ENCODE measurements around the gene PSME4.

PSME4 gene, protein sequence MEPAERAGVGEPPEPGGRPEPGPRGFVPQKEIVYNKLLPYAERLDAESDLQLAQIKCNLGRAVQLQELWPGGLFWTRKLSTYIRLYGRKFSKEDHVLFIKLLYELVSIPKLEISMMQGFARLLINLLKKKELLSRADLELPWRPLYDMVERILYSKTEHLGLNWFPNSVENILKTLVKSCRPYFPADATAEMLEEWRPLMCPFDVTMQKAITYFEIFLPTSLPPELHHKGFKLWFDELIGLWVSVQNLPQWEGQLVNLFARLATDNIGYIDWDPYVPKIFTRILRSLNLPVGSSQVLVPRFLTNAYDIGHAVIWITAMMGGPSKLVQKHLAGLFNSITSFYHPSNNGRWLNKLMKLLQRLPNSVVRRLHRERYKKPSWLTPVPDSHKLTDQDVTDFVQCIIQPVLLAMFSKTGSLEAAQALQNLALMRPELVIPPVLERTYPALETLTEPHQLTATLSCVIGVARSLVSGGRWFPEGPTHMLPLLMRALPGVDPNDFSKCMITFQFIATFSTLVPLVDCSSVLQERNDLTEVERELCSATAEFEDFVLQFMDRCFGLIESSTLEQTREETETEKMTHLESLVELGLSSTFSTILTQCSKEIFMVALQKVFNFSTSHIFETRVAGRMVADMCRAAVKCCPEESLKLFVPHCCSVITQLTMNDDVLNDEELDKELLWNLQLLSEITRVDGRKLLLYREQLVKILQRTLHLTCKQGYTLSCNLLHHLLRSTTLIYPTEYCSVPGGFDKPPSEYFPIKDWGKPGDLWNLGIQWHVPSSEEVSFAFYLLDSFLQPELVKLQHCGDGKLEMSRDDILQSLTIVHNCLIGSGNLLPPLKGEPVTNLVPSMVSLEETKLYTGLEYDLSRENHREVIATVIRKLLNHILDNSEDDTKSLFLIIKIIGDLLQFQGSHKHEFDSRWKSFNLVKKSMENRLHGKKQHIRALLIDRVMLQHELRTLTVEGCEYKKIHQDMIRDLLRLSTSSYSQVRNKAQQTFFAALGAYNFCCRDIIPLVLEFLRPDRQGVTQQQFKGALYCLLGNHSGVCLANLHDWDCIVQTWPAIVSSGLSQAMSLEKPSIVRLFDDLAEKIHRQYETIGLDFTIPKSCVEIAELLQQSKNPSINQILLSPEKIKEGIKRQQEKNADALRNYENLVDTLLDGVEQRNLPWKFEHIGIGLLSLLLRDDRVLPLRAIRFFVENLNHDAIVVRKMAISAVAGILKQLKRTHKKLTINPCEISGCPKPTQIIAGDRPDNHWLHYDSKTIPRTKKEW (N-terminal part only)

DNA sequence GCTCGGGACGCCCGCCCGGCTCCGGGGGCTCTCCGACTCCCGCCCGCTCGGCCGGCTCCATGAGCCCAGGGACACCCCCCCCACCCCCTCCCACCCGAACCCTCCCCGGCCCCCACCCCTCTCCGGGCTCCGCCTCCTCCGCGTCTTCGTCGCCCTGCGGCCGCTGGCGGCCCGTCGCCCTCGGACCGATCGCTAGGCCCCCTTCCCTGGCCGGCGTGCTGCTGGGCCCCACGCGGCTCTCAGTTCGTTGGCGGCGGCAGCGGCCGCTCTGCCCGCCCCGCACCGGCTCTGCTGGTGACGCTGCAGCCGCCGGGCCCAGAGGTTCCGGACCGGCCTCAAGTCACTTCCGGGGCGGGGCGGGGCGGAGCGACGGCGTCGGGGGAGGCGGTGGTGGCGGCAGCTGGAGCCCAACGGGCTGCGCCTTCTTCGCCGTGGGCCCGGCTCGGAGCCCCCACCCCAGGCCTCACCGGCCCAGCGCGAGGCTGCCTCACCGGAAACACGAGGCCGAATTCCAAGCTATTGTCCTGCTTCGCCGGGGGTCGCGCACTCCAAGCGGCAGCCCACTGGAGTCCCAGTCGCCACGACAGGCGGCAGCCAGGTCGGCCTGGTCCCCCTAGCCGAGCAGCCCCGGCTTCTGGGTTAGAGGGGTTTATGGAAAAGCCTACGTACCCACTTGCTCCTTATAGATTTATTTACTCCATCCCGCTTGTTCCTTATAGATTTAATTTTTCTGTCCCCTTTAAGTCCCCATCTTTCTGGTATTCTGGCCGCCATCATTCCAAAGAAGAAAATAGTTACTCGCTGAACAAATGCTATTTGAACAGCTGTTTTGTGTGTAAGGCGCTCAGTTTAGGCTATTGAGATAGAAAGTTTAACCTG is at the start of gene PSME4:
Gene PSME4, minus strand, starts transcription at position 270 of the 879 bp plus-strand sequence. Its CDS starts 209 bp downstream, at position 61.
- peak within 1 kb of the TSS; percentile 95 for H3K27ac Mint-ChIP-seq
- ATAC-seq = peak; percentile 97
- no peaks in the 10 kb centered on the region for H3K9me3 Mint-ChIP-seq
- no peaks in the 10 kb centered on the region for H3K27me3 Mint-ChIP-seq
- peak within 1 kb of the TSS; percentile 94 for H3K4me3 Mint-ChIP-seq
- H3K36me3 Mint-ChIP-seq = peaks cover 33% of the 10 kb centered on the region
- peaks cover 57% of the 10 kb centered on the region for H3K4me1 Mint-ChIP-seq

GRCh38 chr2:54015798-54016699 is 45.3 kb upstream of the PSME4 start:
- peaks cover 3% of the 10 kb centered on the region for H3K9me3 Mint-ChIP-seq
- H3K4me1 Mint-ChIP-seq = peaks cover 32% of the 10 kb centered on the region
- H3K27me3 Mint-ChIP-seq = no peaks in the 10 kb centered on the region
- H3K36me3 Mint-ChIP-seq = peaks cover 16% of the 10 kb centered on the region
- H3K27ac Mint-ChIP-seq = no peak overlapping the region
- no peak for ATAC-seq
- H3K4me3 Mint-ChIP-seq = no peak overlapping the region

GRCh38 chr2:54013996-54014395 is 43.2 kb upstream of the PSME4 start:
- no peak for ATAC-seq
- H3K4me1 Mint-ChIP-seq = peaks cover 38% of the 10 kb centered on the region
- peak overlapping the region; percentile 92 for H3K27ac Mint-ChIP-seq
- peaks cover 12% of the 10 kb centered on the region for H3K36me3 Mint-ChIP-seq
- H3K27me3 Mint-ChIP-seq = no peaks in the 10 kb centered on the region
- peak overlapping the region; percentile 29 for H3K4me3 Mint-ChIP-seq
- H3K9me3 Mint-ChIP-seq = no peaks in the 10 kb centered on the region

DNA sequence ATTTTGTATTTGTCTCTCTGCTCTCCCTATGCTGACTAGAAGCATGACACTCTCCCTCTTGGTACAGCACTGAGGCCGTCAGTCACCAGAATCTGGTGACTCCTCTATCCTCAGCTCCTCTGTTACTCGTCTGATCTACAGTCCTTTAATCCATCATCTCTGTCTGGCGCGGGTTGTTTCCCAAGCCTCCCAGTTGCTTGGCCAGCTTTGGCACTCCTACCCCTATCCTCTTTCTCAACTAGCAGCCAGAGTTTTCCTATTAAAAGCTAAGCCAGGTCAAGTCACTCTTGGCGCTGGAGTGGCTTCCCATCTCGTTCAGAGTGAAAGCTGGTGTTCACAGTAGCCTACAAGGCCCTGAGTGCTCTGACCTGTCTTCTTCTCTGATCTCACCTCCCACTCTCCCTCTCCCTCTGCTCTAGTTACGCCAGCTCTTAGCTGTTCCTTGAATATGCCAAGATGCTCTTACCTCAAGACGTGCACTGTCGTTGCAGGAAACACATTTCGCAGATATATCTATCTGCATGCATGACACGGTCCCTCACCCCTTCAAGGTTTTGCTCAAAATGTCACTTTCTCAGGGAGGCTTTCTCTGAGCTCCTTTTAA is 41.8 kb upstream of the PSME4 start:
- Mint-ChIP-seq H3K4me3 (no peak overlapping the region), H3K4me1 (peaks cover 38% of the 10 kb centered on the region), H3K9me3 (no peaks in the 10 kb centered on the region), H3K36me3 (peaks cover 4% of the 10 kb centered on the region), H3K27ac (no peak overlapping the region), H3K27me3 (no peaks in the 10 kb centered on the region)
- no peak for ATAC-seq

DNA sequence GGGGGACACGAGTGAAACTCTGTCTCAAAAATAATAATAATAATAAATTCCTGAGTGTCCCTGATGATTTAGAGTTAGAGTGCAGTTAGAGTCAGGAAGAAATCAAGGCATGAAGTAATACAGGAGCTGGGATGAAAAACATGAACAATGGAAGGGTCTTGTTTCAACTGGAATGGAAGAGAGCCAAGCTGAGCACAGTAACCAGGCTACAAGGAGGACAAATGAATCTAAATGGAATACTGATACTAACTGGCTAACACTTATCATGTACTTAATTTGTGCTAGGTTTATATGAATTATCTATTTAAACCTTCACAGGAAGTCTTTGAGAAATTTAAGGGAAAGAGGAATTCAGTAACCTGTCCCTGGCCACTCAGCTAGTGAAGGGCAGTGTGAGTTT is 38.8 kb upstream of the PSME4 start:
- no peak for ATAC-seq
- Mint-ChIP-seq H3K36me3 (no peaks in the 10 kb centered on the region), H3K27ac (no peak overlapping the region), H3K4me1 (peaks cover 28% of the 10 kb centered on the region), H3K9me3 (no peaks in the 10 kb centered on the region), H3K4me3 (no peak overlapping the region), H3K27me3 (no peaks in the 10 kb centered on the region)

GRCh38 chr2:54008439-54008838 is 37.6 kb upstream of the PSME4 start:
- no peak overlapping the region for H3K4me3 Mint-ChIP-seq
- H3K27me3 Mint-ChIP-seq = no peaks in the 10 kb centered on the region
- H3K36me3 Mint-ChIP-seq = no peaks in the 10 kb centered on the region

DNA sequence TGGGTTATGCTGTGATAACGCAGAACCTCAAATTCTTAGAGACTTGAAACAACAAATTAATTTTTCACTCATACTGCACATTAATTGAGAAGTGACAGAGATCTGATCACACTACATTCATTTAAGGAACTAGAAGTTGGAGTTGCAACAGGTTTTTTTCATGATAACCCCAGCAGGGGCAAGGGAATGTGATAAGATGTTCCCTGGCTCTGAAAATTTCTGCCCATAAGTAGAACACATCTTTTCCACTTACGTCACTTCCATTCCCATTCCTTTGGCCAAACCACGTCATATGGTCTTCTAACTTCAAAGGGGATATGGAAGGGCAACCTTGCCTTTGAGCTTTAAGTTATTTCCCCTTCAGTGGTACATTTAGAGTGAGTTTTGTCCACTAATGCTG is 29.7 kb upstream of the PSME4 start:
- no peaks in the 10 kb centered on the region for H3K4me1 Mint-ChIP-seq
- ATAC-seq = no peak
- no peaks in the 10 kb centered on the region for H3K27me3 Mint-ChIP-seq
- no peaks in the 10 kb centered on the region for H3K9me3 Mint-ChIP-seq
- H3K36me3 Mint-ChIP-seq = no peaks in the 10 kb centered on the region
- H3K4me3 Mint-ChIP-seq = no peak overlapping the region
- H3K27ac Mint-ChIP-seq = no peak overlapping the region

More at GRCh38 chr2:54008439-54008838, 37.6 kb upstream of the PSME4 start:
- H3K9me3 Mint-ChIP-seq = no peaks in the 10 kb centered on the region
- no peak overlapping the region for H3K27ac Mint-ChIP-seq
- H3K4me1 Mint-ChIP-seq = peaks cover 17% of the 10 kb centered on the region
- no peak for ATAC-seq

DNA sequence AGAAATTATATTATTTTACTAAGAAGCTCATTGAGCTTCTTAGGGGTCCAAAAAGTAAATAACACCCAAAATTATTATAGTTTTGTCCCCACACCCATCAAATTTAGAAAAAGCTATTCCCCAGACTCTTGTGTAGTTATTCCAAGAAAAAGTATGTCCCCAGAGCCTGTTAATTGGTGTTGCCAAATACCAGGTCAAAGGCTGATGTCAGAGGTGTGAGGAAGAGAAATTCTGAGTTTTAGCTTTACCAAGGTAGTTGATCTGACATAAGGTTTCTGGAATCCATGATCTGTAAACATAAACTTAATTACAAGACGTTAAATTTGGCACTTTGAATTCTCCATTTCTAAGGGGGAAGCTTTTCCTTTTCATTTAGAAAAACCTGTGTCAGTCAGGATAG is 29.3 kb upstream of the PSME4 start:
- H3K4me3 Mint-ChIP-seq = no peak overlapping the region
- peaks cover 1% of the 10 kb centered on the region for H3K4me1 Mint-ChIP-seq
- no peak for ATAC-seq
- H3K36me3 Mint-ChIP-seq = no peaks in the 10 kb centered on the region
- H3K9me3 Mint-ChIP-seq = no peaks in the 10 kb centered on the region
- no peaks in the 10 kb centered on the region for H3K27me3 Mint-ChIP-seq
- no peak overlapping the region for H3K27ac Mint-ChIP-seq

DNA sequence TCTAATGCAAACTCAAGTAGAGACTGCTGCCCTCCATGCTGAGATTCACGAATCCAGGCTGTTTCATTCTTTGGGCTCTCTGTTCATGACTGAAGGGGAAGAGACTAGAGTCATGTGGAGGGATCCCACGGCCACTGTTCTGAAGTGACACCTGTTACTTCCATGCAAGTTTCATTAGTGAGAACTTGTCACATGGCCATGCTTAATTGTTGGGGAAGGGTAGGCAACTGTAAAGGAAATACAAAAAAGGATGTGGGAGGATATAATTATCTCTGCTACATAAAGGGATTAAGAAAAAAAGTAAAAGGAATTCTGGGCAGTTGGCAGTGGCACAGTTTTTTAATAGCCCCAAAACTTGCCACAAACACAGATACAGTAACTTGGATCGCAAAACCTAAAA is 28.0 kb upstream of the PSME4 start:
- H3K36me3 Mint-ChIP-seq = no peaks in the 10 kb centered on the region
- no peak overlapping the region for H3K27ac Mint-ChIP-seq
- H3K9me3 Mint-ChIP-seq = no peaks in the 10 kb centered on the region
- no peaks in the 10 kb centered on the region for H3K27me3 Mint-ChIP-seq
- peaks cover 10% of the 10 kb centered on the region for H3K4me1 Mint-ChIP-seq
- ATAC-seq = no peak
- H3K4me3 Mint-ChIP-seq = no peak overlapping the region

DNA sequence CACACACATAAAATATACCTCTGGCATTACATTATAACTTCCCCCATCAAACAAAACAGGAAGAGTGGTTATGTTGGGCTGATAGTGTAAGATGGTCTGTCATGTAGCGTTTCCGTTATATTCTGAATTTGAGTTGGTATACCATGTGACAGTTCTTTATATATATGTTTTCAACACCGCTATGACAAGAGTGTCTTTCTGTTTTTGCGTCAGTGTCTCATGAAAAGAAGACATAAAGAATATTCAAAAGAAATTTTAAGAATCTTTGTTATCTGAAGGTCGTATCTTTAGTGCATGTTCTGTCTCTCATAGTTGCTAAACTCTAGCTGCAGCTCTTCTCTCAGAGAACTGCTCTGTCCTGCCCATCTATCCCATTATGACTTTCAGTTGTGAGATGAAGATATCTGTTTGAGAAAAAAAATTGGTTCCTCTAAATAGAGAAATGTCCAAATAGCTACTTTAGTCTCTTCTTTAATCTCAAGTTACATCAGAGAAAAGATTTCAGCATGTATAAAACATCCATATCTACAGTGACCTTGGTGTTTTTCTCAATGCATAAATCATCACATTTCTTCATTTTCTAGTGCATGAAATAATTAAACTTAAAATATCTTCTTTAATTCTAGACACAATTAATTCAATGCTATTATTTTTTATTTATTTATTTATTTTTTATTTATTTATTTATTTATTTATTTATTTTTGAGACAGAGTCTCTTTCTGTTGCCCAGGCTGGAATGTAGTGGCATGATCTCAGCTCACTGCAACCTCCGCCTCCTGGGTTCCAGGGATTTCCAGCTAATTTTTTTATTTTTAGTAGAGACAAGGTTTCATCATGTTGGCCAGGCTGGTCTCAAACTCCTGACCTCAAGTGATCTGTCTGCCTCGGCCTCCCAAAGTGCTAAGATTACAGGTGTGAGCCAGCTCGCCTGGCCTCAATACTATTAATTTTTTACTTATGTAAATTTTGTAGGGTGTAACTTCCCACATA is 24.3 kb upstream of the PSME4 start:
- Mint-ChIP-seq H3K36me3 (peaks cover 8% of the 10 kb centered on the region), H3K27me3 (no peaks in the 10 kb centered on the region), H3K4me1 (peaks cover 28% of the 10 kb centered on the region), H3K9me3 (peaks cover 3% of the 10 kb centered on the region), H3K27ac (no peak overlapping the region), H3K4me3 (no peak overlapping the region)
- ATAC-seq = peak; percentile 59

- Mint-ChIP-seq H3K4me1 (peaks cover 38% of the 10 kb centered on the region), H3K4me3 (no peak overlapping the region), H3K9me3 (peaks cover 3% of the 10 kb centered on the region), H3K27me3 (no peaks in the 10 kb centered on the region), H3K36me3 (peaks cover 8% of the 10 kb centered on the region), H3K27ac (no peak overlapping the region)
- ATAC-seq = no peak
Observed at GRCh38 chr2:53991948-53992347, 21.2 kb upstream of the PSME4 start.

DNA sequence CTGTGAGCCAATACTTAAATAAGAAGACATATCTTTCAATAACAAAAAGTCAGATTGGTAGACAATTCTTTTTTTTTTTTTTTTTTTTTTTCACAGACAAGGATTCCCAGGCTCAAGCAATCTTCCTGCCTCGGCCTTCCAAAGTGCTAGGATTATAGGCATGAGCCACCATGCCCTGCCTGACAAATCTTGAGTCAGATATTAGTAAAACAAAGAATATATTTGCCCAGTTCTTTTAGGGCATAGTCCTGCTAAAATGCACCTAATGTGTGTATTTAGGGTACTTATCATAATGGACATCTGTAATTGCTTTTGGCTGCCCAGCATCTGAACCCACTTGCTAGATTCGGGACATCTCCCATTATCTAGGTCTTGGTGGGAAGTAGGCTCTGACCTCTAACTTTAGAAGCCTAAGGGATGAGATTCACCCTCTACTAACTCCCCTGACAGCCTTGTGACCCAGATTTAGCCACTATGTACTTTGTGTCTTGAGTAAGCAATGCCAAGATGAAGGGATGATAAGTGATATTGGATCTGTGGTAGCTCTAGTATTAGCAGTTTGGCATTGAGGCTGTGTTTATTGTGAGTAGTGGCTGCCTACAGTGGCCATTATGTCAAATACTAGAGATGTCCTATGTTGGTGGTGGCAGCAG is 18.5 kb upstream of the PSME4 start:
- peaks cover 3% of the 10 kb centered on the region for H3K9me3 Mint-ChIP-seq
- no peak overlapping the region for H3K4me3 Mint-ChIP-seq
- peaks cover 8% of the 10 kb centered on the region for H3K36me3 Mint-ChIP-seq
- ATAC-seq = no peak
- no peaks in the 10 kb centered on the region for H3K27me3 Mint-ChIP-seq
- H3K4me1 Mint-ChIP-seq = peaks cover 32% of the 10 kb centered on the region
- no peak overlapping the region for H3K27ac Mint-ChIP-seq
